ENCODE results near the gene PSG11.
"Not testable (repeated sequence)": the region's sequence is repeated elsewhere in the genome, so short reads cannot be mapped to it uniquely, and the experiment has no call there.

The PSG11 gene

GRCh38 chr19:42988206-42988605 lies 38.1 kb downstream of the PSG11 start:
- not testable (repeated sequence) for DNase-seq

- DNase-seq = no peak
Observed at GRCh38 chr19:42985588-42985987, 40.7 kb downstream of the PSG11 start.

GRCh38 chr19:42982111-42982510 lies 44.2 kb downstream of the PSG11 start:
- not testable (repeated sequence) for DNase-seq

GRCh38 chr19:42971451-42971850 lies 54.8 kb downstream of the PSG11 start:
- DNase-seq = not testable (repeated sequence)

- DNase-seq = no peak
Observed at GRCh38 chr19:42965176-42965575, 61.1 kb downstream of the PSG11 start.

GRCh38 chr19:42961119-42961518 lies 65.2 kb downstream of the PSG11 start:
- no peak for DNase-seq
